ENCODE measurements around the gene TNFAIP8. TPM values are rescaled to one million over a fixed set of nuclear protein-coding genes. Genes with fewer than 3 reads are reported as not detected.

The TNFAIP8 gene
- total RNA-seq, 2 donors from 2014 or later = 5.6 to 8.9 TPM

- no peak overlapping the region for H3K27ac ChIP-seq
- peaks cover 0 to 13% of the 10 kb centered on the region in 2 donors for H3K4me1 ChIP-seq
- no peaks in the 10 kb centered on the region for H3K9me3 ChIP-seq
- no peak for TF ChIP-seq CTCF (IDR thresholded peaks at IDR 0.05)
- no peaks in the 10 kb centered on the region for H3K36me3 ChIP-seq
- no peak for DNase-seq (ENCODE audit: low spot score)
- H3K4me3 ChIP-seq = no peak overlapping the region
- no peaks in the 10 kb centered on the region for H3K27me3 ChIP-seq
Observed at GRCh38 chr5:119333421-119333851, 22.4 kb upstream of the TNFAIP8 start.

GRCh38 chr5:119335261-119335677, 20.6 kb upstream of the TNFAIP8 start:
- Histone ChIP-seq H3K9me3 (no peaks in the 10 kb centered on the region), H3K36me3 (no peaks in the 10 kb centered on the region), H3K4me3 (no peak overlapping the region), H3K27me3 (no peaks in the 10 kb centered on the region), H3K4me1 (peaks cover 0 to 13% of the 10 kb centered on the region in 2 donors), H3K27ac (no peak overlapping the region)
- DNase-seq (ENCODE audit: low spot score) = no peak
- peak in 1 of 2 donors; percentile 10 for TF ChIP-seq CTCF (IDR thresholded peaks at IDR 0.05)

GRCh38 chr5:119336262-119336661, 19.6 kb upstream of the TNFAIP8 start:
- no peaks in the 10 kb centered on the region for H3K9me3 ChIP-seq
- H3K27me3 ChIP-seq = no peaks in the 10 kb centered on the region
- DNase-seq (ENCODE audit: low spot score) = no peak
- no peak overlapping the region for H3K4me3 ChIP-seq
- no peak for TF ChIP-seq CTCF (IDR thresholded peaks at IDR 0.05)
- H3K4me1 ChIP-seq = peaks cover 0 to 13% of the 10 kb centered on the region in 2 donors
- H3K36me3 ChIP-seq = no peaks in the 10 kb centered on the region
- H3K27ac ChIP-seq = no peak overlapping the region

GRCh38 chr5:119336845-119337580, 18.8 kb upstream of the TNFAIP8 start:
- Histone ChIP-seq H3K27ac (no peak overlapping the region), H3K9me3 (no peaks in the 10 kb centered on the region), H3K4me3 (no peak overlapping the region), H3K4me1 (peaks cover 0 to 13% of the 10 kb centered on the region in 2 donors), H3K36me3 (no peaks in the 10 kb centered on the region), H3K27me3 (no peaks in the 10 kb centered on the region)
- no peak for TF ChIP-seq CTCF (IDR thresholded peaks at IDR 0.05)
- DNase-seq (ENCODE audit: low spot score) = no peak

- no peak for DNase-seq (ENCODE audit: low spot score)
- Histone ChIP-seq H3K4me1 (peaks cover 0 to 13% of the 10 kb centered on the region in 2 donors), H3K36me3 (no peaks in the 10 kb centered on the region)
Observed at GRCh38 chr5:119338326-119338946, 17.4 kb upstream of the TNFAIP8 start.

More at GRCh38 chr5:119338326-119338946, 17.4 kb upstream of the TNFAIP8 start:
- Histone ChIP-seq H3K4me3 (no peak overlapping the region), H3K27ac (no peak overlapping the region), H3K27me3 (no peaks in the 10 kb centered on the region), H3K9me3 (no peaks in the 10 kb centered on the region)
- TF ChIP-seq CTCF (IDR thresholded peaks at IDR 0.05) = no peak
